ENCODE measurements around the gene RNF146.
"Not testable (repeated sequence)": the region's sequence is repeated elsewhere in the genome, so short reads cannot be mapped to it uniquely, and the experiment has no call there.

Gene RNF146

DNA sequence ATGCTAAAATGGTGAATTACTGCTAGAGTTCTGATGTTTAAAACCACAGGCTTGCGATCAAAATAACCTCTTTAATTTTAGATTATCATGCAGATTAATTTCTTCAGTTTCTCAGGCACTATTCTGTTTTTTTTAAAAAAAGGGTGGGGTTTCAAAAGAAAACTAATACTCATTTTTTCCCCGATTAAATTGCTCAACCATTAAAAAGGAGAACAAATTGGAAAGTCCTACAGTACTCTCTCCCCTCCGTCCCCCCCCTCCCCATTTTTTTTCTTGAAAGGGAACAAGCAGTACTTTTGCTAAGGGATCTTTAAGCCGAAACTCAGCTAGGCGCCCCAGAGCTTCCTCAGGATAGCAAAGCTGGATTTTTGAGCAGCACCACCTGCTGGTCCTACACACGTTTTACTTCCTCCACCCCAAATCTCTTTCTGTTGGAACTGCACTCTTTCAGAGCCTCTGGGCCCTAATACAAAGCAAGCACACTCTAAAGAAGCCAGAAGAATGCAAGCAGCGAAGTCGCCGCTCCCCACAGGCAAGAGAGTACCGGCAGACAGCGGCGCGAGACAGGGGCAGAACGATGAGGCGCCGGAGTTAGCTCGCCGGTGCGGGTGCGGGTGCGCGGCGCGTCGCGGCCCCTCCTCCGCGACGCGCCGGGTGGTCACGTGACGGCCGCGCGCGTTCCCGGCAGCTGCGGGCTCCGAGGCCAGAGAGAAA, at the start of gene RNF146:
TSS of gene RNF146 (plus strand) at position 687 of the 714 bp plus-strand sequence. CDS start 13,475 bp downstream, outside the sequence.
- DNase-seq = peak; percentile 49 to 84

DNA sequence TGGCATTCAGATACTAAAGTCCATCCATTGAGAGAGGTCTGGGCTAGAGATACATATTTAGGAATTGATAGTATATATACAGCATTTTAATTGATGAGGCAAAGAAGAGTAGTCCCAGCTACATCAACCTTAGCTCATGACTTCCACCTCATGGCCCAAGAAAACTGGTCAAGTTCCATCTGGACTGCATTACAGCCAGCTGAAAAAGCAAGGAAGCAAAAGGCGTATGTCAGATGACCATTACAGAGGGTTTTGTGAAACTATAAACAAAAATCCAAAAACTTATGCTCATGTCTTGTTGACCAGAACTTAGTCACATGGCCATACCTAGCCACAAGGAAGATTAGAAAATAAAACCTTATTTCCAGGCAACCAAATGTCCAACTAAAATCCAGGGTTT, 46.8 kb upstream of the RNF146 start:
- DNase-seq = no peak

GRCh38 chr6:127221201-127221600, 45.5 kb upstream of the RNF146 start:
- DNase-seq = no peak

GRCh38 chr6:127222418-127222817, 44.2 kb upstream of the RNF146 start:
- no peak for DNase-seq

DNA sequence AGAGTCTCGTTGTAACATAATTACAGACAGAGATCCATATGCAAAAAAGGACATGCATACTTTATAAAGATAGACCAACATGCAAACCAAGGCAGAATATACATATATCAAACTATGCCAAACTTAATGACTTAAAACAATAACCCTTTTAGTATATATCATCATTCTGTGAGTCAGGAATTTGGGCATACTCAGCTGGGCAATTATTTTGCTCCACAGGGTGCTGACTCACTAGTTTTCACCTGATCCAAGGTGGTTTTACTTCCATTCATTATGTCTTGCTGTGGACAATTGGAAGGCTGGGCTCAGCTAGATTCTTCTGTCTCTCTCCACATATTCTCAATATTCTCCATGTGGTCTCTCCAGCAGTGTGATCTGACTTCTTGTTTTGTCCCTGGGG, 41.2 kb upstream of the RNF146 start:
- no peak for DNase-seq

DNA sequence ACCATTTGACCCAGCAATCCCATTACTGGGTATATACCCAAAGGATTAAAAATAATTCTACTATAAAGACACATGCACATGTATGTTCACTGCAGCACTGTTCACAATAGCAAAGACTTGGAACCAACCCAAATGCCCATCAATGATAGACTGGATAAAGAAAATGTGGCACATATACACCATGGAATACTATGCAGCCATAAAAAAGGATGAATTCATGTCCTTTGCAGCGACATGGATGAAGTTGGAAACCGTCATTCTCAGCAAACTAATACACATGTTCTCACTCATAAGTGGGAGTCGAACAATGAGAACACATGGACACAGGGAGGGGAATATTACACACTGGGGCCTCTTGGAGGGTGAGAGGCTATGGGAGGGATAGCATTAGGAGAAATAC, 32.8 kb upstream of the RNF146 start:
- not testable (repeated sequence) for DNase-seq

DNA sequence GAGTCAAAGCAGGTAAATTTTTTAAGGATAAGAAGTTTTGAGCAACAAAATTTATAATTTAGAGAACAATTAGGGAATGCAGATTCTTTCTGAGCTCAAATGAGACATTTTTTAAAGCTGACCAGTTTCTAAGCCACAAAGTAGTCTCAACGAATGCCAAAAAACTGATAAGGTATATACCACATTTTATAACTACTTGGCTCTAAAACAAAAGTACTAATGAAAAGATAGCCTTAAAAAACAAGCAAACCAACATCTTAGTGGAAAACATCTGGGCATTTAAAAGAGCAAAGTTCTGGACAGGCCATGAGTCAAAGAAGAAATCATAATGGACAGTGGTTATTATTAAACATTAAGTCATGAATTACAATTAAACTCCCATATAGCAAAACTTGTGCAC, 23.2 kb upstream of the RNF146 start:
- DNase-seq = no peak

DNA sequence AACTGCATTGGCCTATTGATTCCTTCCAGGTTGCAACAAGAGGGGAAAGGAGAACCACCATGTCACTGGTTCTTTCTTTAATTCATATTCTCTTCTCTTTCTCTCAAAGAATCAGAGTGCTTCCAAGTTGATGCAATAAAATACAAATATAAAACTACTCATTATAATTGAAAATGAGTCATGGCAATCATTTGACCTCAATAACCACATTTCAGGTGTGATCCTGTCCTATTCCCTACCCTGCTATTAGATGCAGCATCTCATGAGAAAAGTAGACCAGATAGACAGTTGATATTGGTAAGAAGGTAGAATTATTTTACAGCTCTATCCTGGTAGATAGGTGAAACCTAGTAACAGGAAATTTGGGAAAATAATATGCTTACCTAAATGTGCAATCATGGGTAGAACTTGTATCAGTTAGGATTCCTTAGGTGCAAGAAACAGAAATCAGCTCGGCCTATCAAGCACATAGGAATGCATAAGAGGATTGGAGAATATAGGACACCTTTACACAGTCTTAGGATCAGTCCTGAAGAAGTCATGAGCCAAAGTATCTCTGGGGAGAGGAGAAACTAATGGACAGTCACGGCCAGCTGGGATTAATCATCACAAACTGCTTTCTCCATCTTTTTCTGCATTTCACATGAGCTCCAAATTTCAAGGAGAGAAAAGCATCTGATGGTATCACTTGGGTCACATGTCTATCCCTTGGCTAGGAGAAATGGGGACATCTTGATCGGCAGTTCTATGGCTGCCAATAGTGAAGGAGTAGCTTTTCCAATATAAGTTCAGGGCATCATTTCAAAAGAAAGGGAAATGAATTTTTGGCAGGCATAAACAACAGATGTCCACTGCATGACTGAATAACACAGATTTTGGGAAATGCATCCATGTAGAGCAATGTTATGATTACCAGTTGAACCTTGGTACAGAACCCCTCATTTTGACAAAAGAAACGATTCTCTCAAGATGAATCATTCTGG, 19.3 kb upstream of the RNF146 start:
- DNase-seq = peak in 1 of 2 experiments; percentile 44

DNA sequence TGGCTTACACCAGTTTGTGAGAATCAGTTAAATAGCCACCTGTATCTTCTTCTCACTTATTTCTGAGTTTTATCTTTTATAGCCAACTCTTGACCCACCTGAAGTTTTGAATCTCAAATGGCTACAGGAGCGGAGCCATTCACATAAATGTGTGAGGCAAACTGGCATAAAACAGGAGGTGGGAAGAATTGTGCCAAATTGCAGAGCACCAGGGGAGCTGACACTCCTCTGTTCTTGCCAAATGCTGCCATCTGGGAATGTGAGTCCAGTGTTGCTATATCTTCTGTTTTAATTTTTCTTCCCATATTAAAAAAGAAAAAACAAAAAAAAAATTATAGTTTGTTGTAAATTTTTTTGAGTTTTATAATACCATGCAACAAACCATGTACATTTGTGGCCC, 17.0 kb upstream of the RNF146 start:
- peak in 1 of 2 experiments; percentile 60 for DNase-seq

- DNase-seq = no peak
These were observed 11.4 kb upstream of the RNF146 start for GRCh38 chr6:127255286-127255685.

GRCh38 chr6:127262896-127263295, 3.8 kb upstream of the RNF146 start:
- DNase-seq = no peak

- no peak for DNase-seq
These were observed 3.2 kb upstream of the RNF146 start for GRCh38 chr6:127263481-127263880.

GRCh38 chr6:127266892-127267645, 405 bp downstream of the RNF146 start:
- peak in 1 of 2 experiments; percentile 44 for DNase-seq

DNA sequence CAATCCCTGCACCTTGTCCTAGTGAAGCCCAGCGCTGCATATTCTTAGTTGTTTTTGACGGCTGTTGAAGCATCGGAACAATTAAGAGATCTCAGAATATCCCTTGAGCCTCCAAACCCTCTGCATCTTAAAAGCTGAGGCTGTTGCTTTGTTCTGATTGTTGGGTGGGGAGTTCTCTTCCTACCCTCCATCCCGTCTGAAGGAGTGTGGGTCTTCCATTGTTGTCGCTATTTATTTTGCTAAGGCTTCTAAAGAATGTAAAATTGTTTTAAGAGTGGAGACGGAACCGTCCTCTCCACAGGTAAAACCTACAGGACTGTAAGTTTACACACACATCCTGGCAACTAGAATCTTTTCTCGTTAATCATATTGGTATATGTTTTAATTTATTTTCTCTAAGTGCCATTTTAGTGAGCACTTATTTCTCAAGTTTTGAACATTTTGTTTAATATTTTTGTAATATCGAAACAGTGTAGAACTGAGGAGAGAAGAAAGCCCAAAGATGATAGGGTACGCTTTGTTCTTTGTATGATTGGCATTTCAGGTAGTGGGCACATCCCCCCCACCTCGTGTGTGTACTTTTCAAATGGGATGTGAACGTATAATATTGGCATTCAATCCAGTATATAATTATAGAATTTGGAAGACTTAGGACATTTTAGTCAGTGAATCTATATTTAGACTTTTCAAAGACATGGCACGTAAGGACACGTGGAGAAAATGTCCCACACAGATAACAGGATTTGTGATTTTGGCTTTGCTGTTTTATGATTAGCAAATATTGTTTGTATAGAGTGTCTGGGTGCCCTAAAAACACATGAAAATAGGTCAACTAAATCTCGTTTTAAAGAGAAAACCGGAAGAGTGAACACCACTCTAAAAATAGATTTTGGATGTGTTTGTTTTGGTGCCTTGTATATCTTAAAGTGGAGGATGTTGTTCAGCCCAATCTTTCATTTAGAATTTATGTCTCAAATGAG, 1.3 kb downstream of the RNF146 start:
- DNase-seq = no peak

- no peak for DNase-seq
These were observed 5.9 kb downstream of the RNF146 start for GRCh38 chr6:127272576-127272975.

- no peak for DNase-seq
These were observed 6.8 kb downstream of the RNF146 start for GRCh38 chr6:127273499-127273898.

GRCh38 chr6:127276331-127276730, 9.7 kb downstream of the RNF146 start:
- DNase-seq = no peak

DNA sequence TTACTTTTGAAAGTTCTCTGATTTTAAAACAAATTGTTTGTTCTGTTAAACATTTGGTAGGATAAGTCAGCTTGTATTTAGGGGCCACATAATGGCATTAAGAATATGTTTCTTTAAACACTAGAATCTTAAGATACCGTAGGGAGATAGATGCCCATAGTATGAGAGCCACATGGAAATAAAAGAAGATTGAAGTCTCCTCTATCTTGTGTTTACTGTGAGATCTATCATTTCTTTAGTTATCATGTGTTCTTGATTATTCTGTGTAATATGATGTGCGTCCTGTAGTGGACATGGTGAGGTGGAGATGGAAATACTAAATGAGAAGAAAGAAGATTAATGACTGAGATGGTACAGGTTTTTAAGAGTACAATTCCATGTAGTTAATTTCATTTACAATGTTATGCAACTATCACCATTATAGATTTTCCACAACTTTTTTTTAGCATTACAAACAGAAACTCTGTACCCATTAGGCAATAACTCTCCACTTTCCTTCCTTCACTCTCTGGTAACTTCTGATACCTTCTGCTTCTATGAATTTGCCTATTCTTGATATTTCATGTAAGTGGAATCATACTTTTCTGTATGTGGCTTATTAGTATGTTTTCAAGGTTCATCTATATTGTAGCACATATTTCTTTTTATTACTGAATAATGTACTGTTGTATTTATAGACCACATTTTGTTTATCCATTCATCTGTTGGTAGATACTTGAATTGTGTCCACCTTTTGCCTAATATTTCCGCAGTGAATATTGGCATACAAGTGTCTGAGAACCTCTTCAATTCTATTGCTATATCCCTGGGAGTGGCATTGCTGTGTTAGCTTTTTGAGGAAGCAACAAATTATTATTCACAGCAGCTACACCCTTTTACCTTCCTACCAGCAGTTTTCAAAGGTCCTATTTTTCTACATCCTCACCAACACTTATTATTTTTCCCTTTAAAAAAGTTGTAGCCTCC, 11.5 kb downstream of the RNF146 start:
- DNase-seq = no peak

DNA sequence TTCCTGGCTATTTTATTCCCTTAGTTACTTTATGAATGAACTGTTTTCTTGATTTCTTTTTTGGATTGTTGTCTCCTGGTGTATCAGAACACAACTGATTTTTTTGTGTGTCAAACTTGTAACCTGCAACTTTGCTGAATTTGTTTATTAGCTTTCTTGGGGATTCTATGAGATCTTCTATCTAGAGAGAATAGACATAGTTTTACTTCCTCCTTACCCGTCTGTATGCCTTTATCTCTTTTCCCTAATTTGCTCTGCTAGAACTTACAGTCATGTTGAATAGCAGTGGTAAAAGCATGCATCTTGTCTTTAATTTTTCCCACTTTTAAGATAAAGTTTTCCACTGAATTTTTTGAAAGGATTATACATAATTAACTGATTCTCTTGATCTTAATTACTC, 13.2 kb downstream of the RNF146 start:
- no peak for DNase-seq

GRCh38 chr6:127282184-127282583, 15.5 kb downstream of the RNF146 start:
- no peak for DNase-seq

DNA sequence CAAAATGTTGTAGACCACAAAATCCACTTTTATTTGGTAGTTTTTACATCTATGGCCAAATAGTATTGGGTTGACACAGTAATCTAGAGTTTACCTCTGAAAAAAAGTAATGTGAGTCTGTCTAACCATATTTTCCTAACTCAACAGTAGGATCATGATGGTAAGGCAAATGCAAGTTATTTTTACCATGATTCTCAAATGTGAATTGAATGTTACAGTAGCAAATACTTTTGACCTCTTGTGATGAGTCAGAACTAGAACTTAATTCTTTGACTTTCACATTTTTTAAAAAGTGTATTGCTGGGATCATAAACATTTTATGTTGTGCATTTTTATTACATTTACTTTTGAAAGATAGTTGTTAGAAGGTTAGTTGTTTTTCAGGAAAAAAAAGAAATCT, 22.0 kb downstream of the RNF146 start:
- DNase-seq = no peak

Data from NCI-H446 (cell line).